Keratinocyte (primary cell): ENCODE measurements around the gene TARS2. TPM values are rescaled to one million over a fixed set of nuclear protein-coding genes. Genes with fewer than 3 reads are reported as not detected.

Experiments
- DNase-seq: peaks from one replicate; pipeline ENCODE4 v3.0.0-alpha.2; 2011; ENCODE audit warnings: low read depth, missing footprints, low spot score
- FAIRE-seq: peaks from 2 replicates; lab custom pipeline; 2011; peaks lifted over from hg19 to GRCh38; lab: Jason Lieb, UNC
- H2AFZ ChIP-seq: 2 replicates; pipeline ENCODE4 v1.6.0; 2012; ENCODE audit warnings: low read length, control low read depth, inconsistent platforms; ENCODE audit not compliant: control insufficient read depth
- H3K27ac ChIP-seq: 2 replicates; pipeline ENCODE4 v1.5.1; 2011; ENCODE audit warnings: low read length; ENCODE audit not compliant: control insufficient read depth, insufficient read depth
- H3K27me3 ChIP-seq: 3 replicates; pipeline ENCODE4 v1.6.0; 2011; ENCODE audit warnings: low read length; ENCODE audit not compliant: control insufficient read depth, insufficient read depth; ENCODE audit errors: extremely low read depth
- H3K36me3 ChIP-seq, 2 experiments: 2 replicates in 1 of 2; 3 replicates in 1 of 2; pipeline ENCODE4 v1.5.1; 2011; ENCODE audit warnings: low read length in 2 of 2, mild to moderate bottlenecking in 1 of 2; ENCODE audit not compliant: control insufficient read depth in 2 of 2, insufficient read depth in 2 of 2; ENCODE audit errors: extremely low read depth in 1 of 2
- H3K4me1 ChIP-seq: 3 replicates; pipeline ENCODE4 v1.5.1; 2011; ENCODE audit warnings: low read length; ENCODE audit not compliant: control insufficient read depth, insufficient read depth; ENCODE audit errors: extremely low read depth
- H3K4me2 ChIP-seq: 3 replicates; pipeline ENCODE4 v1.6.0; 2011; ENCODE audit warnings: low read depth, low read length; ENCODE audit not compliant: control insufficient read depth, insufficient read depth; ENCODE audit errors: extremely low read depth
- H3K4me3 ChIP-seq, 3 experiments: fragments of 200-600 bp in 1 of 3; sonication (generic) in 1 of 3; 2 replicates in 2 of 3; 3 replicates in 1 of 3; pipeline ENCODE4 v1.5.1; 2011 to 2016; ENCODE audit warnings: low read length in 3 of 3, mild to moderate bottlenecking in 3 of 3, control low read depth in 2 of 3, inconsistent platforms in 1 of 3, low read depth in 1 of 3, mixed read lengths in 1 of 3, mixed run types in 1 of 3, moderate library complexity in 1 of 3; ENCODE audit not compliant: control insufficient read depth in 2 of 3, insufficient read depth in 2 of 3; ENCODE audit errors: extremely low read depth in 1 of 3
- H3K79me2 ChIP-seq: 2 replicates; pipeline ENCODE4 v1.6.0; 2012; ENCODE audit warnings: low read length; ENCODE audit not compliant: control insufficient read depth, insufficient read depth
- H3K9ac ChIP-seq: 3 replicates; pipeline ENCODE4 v1.6.0; 2011; ENCODE audit warnings: low read length; ENCODE audit not compliant: control insufficient read depth, insufficient read depth; ENCODE audit errors: extremely low read depth
- H3K9me1 ChIP-seq: 3 replicates; pipeline ENCODE4 v1.6.0; 2011; ENCODE audit warnings: low read length; ENCODE audit not compliant: control insufficient read depth, insufficient read depth; ENCODE audit errors: extremely low read depth
- H3K9me3 ChIP-seq: 2 replicates; pipeline ENCODE4 v1.5.1; 2012; ENCODE audit warnings: low read depth, low read length; ENCODE audit not compliant: control insufficient read depth
- H4K20me1 ChIP-seq: 3 replicates; pipeline ENCODE4 v1.6.0; 2011; ENCODE audit warnings: low read length; ENCODE audit not compliant: control insufficient read depth, insufficient read depth; ENCODE audit errors: extremely low read depth
- EZH2 ChIP-seq: IDR thresholded peaks from one replicate; pipeline ENCODE4 v1.6.1; 2012; ENCODE audit warnings: inconsistent platforms, mild to moderate bottlenecking, low read length, moderate library complexity
- dilution Hi-C: fragments of 300-500 bp; cut with MboI; formaldehyde crosslinking; loops from one replicate; pipeline ENCODE4 v1.7.0; 2020; ENCODE audit warnings: low sequenced_read_pairs; ENCODE audit not compliant: extremely low pct_ligation_motif_present
- polyA plus RNA-seq, 5 experiments: library from polyadenylated mRNA; depleted of rRNA in 3 of 5; stranded (reverse) in 3 of 5; stranded (forward) in 1 of 5; unstranded in 1 of 5; fragments of >200 nt; gene quantifications; 1 replicate in 1 of 5; 2 replicates in 3 of 5; 3 replicates in 1 of 5; pipeline versions ENCODE4 v1.2.1 to v1.2.3, GENCODE V29; 2011 to 2012; ENCODE audit warnings: missing spikeins in 2 of 5, low read depth in 1 of 5, low replicate concordance in 1 of 5
- TF ChIP-seq, protein P1 (sequence below), 3 experiments: IDR thresholded peaks in 1 of 3; conservative IDR thresholded peaks in 1 of 3; optimal IDR thresholded peaks in 1 of 3; 2 replicates in 2 of 3; 3 replicates in 1 of 3; pipeline versions ENCODE3 to v1.5.1; 2011; ENCODE audit warnings: low read length in 3 of 3, mild to moderate bottlenecking in 3 of 3, moderate library complexity in 2 of 3, control low read depth in 1 of 3, inconsistent platforms in 1 of 3; ENCODE audit not compliant: insufficient read depth in 2 of 3; ENCODE audit errors: extremely low read depth in 1 of 3

Gene TARS2
- polyA plus RNA-seq, 1 donor (not counting 4 experiments of a cell fraction or from before 2014, with no cell fraction given), result 28.4 TPM

DNA sequence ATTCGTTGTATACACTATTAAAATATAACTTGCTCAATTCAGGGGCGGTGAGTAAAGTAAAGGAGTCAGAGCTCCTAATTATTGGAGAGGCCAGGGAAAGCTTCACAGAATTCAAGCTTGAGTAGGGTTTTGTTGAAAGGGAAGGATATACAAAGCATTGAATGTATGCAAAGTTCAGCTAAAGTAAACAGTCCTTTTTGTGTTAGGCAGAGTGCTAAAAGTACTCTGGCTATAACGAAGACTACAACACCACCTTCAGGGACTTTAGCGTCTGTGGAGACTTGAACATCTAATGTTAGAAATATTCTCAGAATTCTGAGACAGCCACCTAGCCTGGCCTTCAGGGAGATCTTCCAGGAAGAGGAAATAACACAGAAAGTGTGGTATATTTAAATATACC, 29.4 kb downstream of the TARS2 start:
- TF ChIP-seq, protein P1, sequence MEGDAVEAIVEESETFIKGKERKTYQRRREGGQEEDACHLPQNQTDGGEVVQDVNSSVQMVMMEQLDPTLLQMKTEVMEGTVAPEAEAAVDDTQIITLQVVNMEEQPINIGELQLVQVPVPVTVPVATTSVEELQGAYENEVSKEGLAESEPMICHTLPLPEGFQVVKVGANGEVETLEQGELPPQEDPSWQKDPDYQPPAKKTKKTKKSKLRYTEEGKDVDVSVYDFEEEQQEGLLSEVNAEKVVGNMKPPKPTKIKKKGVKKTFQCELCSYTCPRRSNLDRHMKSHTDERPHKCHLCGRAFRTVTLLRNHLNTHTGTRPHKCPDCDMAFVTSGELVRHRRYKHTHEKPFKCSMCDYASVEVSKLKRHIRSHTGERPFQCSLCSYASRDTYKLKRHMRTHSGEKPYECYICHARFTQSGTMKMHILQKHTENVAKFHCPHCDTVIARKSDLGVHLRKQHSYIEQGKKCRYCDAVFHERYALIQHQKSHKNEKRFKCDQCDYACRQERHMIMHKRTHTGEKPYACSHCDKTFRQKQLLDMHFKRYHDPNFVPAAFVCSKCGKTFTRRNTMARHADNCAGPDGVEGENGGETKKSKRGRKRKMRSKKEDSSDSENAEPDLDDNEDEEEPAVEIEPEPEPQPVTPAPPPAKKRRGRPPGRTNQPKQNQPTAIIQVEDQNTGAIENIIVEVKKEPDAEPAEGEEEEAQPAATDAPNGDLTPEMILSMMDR (optimal IDR thresholded peaks at IDR 0.05 in 1 of 3, IDR thresholded peaks at IDR 0.05 in 1 of 3, conservative IDR thresholded peaks at IDR 0.05 in 1 of 3; ENCODE audit: extremely low read depth in 1 of 3, insufficient read depth in 2 of 3, low read length in 3 of 3), result no peak
- TF ChIP-seq EZH2, result no peak
- Histone ChIP-seq H3K79me2 (no peaks in the 10 kb centered on the region), H3K4me2 (peak overlapping the region; percentile 78), H2AFZ (peak overlapping the region; percentile 46), H3K27me3 (no peaks in the 10 kb centered on the region), H3K9ac (no peak overlapping the region), H3K9me1 (no peaks in the 10 kb centered on the region), H4K20me1 (no peaks in the 10 kb centered on the region), H3K9me3 (no peaks in the 10 kb centered on the region), H3K4me1 (peaks cover 23% of the 10 kb centered on the region), H3K4me3 (peak overlapping the region in 2 of 3 experiments; percentile 29 to 31), H3K27ac (no peak overlapping the region), H3K36me3 (peaks cover 7 to 12% of the 10 kb centered on the region in 2 experiments)
- no peak for FAIRE-seq
- DNase-seq, result no peak
- dilution Hi-C loops, result no loop called here

DNA sequence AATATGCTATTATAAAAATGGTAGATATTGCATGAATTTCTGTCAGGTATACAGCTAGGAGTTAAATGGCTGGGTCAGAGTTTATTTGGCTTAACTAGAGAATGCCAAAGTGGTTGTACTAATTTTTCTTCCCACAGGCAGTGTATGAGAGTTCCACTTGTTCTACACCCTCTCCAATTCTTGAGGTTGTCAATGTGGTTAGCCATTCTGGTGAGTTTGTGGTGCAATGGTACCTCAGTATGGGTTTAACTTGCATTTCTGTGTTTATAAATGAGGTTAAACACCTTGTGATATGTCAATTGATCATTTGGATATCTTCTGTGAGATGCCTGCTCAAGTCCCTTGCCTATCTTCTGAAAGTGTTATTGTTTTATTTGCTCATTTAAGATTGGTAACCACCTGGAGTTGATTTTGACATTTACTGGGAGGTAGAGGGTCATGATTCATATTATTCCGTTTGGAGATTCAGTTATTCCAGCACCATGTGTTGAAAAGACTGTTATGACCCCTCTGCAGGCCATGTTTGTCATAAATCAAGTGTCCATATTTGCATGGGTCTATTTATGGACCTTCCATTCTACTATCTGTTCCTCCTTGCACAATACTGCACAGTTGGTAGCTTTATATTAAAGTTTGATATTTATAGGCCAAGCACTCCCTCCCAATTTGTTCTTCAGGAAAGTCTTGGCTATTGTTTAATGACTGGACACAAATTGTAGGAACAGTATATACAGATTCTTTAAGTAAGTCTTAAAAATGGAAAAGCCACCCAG, 34.2 kb downstream of the TARS2 start:
- dilution Hi-C loops, result no loop called here

More for the DNA sequence above, 34.2 kb downstream of the TARS2 start:
- no peaks in the 10 kb centered on the region for H3K36me3 ChIP-seq
- no peak for TF ChIP-seq EZH2
- TF ChIP-seq, protein P1 (optimal IDR thresholded peaks at IDR 0.05 in 1 of 3, IDR thresholded peaks at IDR 0.05 in 1 of 3, conservative IDR thresholded peaks at IDR 0.05 in 1 of 3; ENCODE audit: extremely low read depth in 1 of 3, insufficient read depth in 2 of 3, low read length in 3 of 3), result no peak
- H3K9me3 ChIP-seq, result no peaks in the 10 kb centered on the region
- H3K79me2 ChIP-seq, result no peaks in the 10 kb centered on the region
- H3K9ac ChIP-seq, result no peak overlapping the region
- no peaks in the 10 kb centered on the region for H3K27me3 ChIP-seq
- no peak overlapping the region for H2AFZ ChIP-seq
- FAIRE-seq (no peak), DNase-seq (no peak)
- no peaks in the 10 kb centered on the region for H4K20me1 ChIP-seq
- no peak overlapping the region for H3K4me3 ChIP-seq
- no peak overlapping the region for H3K4me2 ChIP-seq
- H3K27ac ChIP-seq, result no peak overlapping the region
- H3K4me1 ChIP-seq, result peaks cover 4% of the 10 kb centered on the region
- H3K9me1 ChIP-seq, result no peaks in the 10 kb centered on the region
